ENCODE results near the gene EVX1.

Gene EVX1

GRCh38 chr7:27250557-27251070 lies 8.0 kb downstream of the EVX1 start:
- DNase-seq: no peak

GRCh38 chr7:27251136-27251651 lies 8.6 kb downstream of the EVX1 start:
- DNase-seq: no peak

DNA sequence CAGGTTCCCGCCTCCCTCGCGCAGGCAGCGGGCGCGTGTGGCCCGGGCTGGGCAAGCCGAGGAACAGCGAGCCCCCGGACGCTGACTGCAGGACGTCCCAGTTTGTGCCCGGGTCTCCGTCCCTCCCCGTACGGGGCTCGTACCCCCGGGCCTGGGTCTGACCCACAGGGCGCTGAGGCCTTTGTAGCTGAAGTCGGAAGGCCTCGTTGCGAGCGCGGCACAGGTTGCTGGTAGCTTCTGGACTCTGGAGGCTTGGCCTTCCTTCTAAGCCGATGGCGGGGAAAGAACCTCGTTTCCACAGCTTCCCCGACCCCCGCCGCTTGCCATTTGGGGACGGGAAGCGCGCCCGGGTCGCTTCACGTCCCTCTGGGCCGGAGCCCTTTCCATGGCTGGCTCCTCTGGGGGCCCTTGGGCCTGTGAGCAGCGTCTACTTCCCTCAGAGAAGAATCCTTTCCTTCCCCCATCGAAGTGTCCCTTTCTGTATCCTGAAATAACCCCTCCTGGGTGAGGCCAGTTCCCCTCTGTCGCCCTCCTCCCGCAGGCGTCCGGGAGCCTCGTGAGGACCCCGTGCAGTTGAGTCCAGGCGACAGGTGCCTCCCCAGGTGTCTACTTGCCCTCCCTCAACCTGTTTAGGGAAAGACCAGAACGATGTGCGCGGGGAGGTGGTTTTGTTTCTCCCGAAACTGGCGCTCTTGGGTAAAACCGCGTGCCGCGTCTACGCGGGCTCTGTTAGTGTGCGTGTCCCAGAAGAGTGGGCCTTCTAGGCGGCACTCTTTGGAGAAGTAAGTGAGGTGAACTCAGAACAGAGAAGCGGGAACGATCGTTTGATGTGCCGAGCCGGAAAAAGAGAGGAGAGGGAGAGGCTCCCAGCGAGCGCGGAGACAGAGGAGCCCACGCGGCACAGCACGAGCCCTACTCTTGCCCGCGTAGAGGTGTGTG lies 9.3 kb downstream of the EVX1 start:
- DNase-seq: no peak

DNA sequence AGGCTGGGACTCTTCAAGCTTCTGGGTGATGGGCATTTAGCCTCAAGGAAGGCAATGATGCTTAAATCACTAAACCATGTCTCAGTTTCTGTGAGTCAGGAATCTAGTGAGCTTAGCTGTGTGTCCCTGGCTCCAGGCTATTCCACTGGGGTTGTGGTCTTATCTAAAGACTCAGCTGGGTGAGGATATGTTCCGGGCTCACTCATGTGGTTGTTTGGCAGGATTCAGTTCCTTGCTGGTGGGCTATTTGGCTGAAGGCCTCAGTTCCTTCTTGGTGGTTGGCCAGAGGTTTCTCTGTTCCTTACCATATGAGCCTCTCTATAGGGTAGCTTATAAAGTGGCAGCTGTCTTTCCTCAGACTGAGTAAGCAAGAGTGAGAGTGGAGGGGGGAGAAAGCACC lies 12.0 kb downstream of the EVX1 start:
- DNase-seq: no peak

DNA sequence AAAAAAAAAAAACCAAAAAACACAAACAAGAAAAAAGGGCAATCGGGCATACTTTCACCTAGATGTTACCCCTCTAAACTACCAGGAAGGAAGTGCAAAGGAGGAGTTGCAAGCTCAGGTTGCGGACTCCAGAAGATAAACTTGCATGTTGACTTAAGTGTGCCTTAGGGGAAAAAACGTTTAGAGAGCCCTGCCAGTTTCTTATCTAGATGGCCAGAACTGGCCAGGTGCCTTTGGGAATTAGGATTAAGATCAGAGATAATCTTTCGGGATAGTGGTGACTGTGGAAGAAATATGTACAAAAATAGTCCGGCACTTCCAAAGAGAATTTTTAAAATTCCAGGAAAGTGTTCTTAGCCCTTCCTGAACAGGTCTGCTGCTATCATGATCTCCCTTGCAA lies 17.6 kb downstream of the EVX1 start:
- DNase-seq: no peak

- DNase-seq: no peak
These were observed 19.5 kb downstream of the EVX1 start for GRCh38 chr7:27262121-27262520.

DNA sequence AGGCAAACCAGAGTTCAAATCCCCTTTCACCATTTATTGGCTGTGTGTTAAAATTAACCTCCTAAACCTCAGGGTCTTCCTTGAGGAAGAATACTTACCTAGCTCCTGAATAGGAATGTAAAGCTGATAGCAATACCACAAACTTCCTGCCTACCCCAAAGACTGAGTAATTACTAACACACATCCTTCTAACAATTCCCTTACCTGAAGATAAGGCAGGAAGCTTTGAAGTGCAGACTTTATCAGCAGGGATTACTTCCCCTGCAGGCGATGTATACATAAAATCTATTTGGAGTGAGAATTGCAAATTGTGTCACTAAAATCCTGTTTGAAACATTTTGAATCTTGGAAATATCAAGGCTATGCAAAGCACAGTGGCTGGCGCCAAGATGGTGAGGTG lies 21.2 kb downstream of the EVX1 start:
- DNase-seq: no peak

GRCh38 chr7:27269455-27269854 lies 26.9 kb downstream of the EVX1 start:
- no peak for DNase-seq

GRCh38 chr7:27271384-27271783 lies 28.8 kb downstream of the EVX1 start:
- DNase-seq: no peak

GRCh38 chr7:27277628-27278027 lies 35.0 kb downstream of the EVX1 start:
- DNase-seq: no peak

- no peak for DNase-seq
These were observed 41.0 kb downstream of the EVX1 start for GRCh38 chr7:27283558-27283957.

- DNase-seq: no peak
These were observed 52.6 kb downstream of the EVX1 start for GRCh38 chr7:27295236-27295635.

GRCh38 chr7:27297356-27297755 lies 54.8 kb downstream of the EVX1 start:
- DNase-seq: no peak

Measured in stimulated activated naive CD4-positive, alpha-beta T cell treated with Interleukin-2 at 50 U/mL for 16 hours (primary cell).